Panc1 (cell line): Measurements from ENCODE around the gene OR6J1.
"Not testable (repeated sequence)": the region's sequence is repeated elsewhere in the genome, so short reads cannot be mapped to it uniquely, and the experiment has no call there.

ENCODE experiments used
- CTCF ChIP-seq: fragments of 450-650 bp; IDR thresholded peaks from 2 replicates; pipeline ENCODE4 v1.5.1; 2017; ENCODE audit warnings: mild to moderate bottlenecking
- POLR2AphosphoS5 ChIP-seq: IDR thresholded peaks from 2 replicates; pipeline ENCODE4 v1.6.1; 2012; ENCODE audit warnings: mild to moderate bottlenecking, low read depth, low read length, moderate library complexity
- SIN3A ChIP-seq: IDR thresholded peaks from 2 replicates; pipeline ENCODE4 v1.6.1; 2012; ENCODE audit warnings: low read depth, mild to moderate bottlenecking, low read length, moderate library complexity, borderline replicate concordance; ENCODE audit not compliant: insufficient read depth
- TCF7L2 ChIP-seq: IDR thresholded peaks from 2 replicates; pipeline ENCODE4 v1.6.1; 2011; ENCODE audit warnings: mild to moderate bottlenecking, low read depth, low read length, inconsistent platforms

- not testable (repeated sequence) for TF ChIP-seq CTCF, TCF7L2, SIN3A, POLR2AphosphoS5
Measured at GRCh38 chr14:22615765-22616164, 28.4 kb downstream of the OR6J1 start.
